SU-DHL-6 (cell line): ENCODE data around the gene ZCCHC24.

ENCODE experiments used
- H2AFZ ChIP-seq: fragments of 200-600 bp; sonication (generic); 2 replicates; pipeline ENCODE4 v1.6.1; 2014; ENCODE audit warnings: low read depth, mild to moderate bottlenecking, moderate library complexity, mixed read lengths, antibody characterized with exemption, low read length; ENCODE audit not compliant: severe bottlenecking
- H3F3A ChIP-seq: fragments of 200-600 bp; shearing (Covaris generic); 2 replicates; pipeline ENCODE4 v1.6.0; 2016; ENCODE audit warnings: antibody characterized with exemption, mild to moderate bottlenecking; ENCODE audit not compliant: insufficient read depth
- H3K27ac ChIP-seq: fragments of 200-600 bp; sonication (generic); 2 replicates; pipeline ENCODE4 v1.5.1; 2016; ENCODE audit warnings: low read depth, mild to moderate bottlenecking, low read length, moderate library complexity, mixed read lengths
- H3K27me3 ChIP-seq: fragments of 200-600 bp; sonication (generic), shearing (Covaris generic); 2 replicates; pipeline ENCODE4 v1.6.0; 2014; ENCODE audit warnings: mild to moderate bottlenecking, low read length
- H3K36me3 ChIP-seq: fragments of 200-600 bp; sonication (generic); 2 replicates; pipeline ENCODE4 v1.6.1; 2014; ENCODE audit warnings: mild to moderate bottlenecking, low read length, mixed read lengths
- H3K4me2 ChIP-seq: fragments of 300-600, 200-600 bp; shearing (Covaris generic), sonication (generic); 2 replicates; pipeline ENCODE4 v1.6.0; 2014; ENCODE audit warnings: low read length, low read depth, mild to moderate bottlenecking; ENCODE audit not compliant: poor library complexity, severe bottlenecking
- H3K4me3 ChIP-seq: fragments of 200-600 bp; sonication (generic); 2 replicates; pipeline ENCODE4 v1.5.1; 2014; ENCODE audit warnings: antibody characterized with exemption, low read length, mild to moderate bottlenecking, mixed read lengths; ENCODE audit not compliant: insufficient read depth, poor library complexity, severe bottlenecking
- H3K79me2 ChIP-seq: fragments of 200-600 bp; sonication (generic); 2 replicates; pipeline ENCODE4 v1.6.1; 2014; ENCODE audit warnings: mild to moderate bottlenecking, low read length, moderate library complexity; ENCODE audit not compliant: insufficient read depth
- H3K9ac ChIP-seq: fragments of 200-600 bp; sonication (generic); 2 replicates; pipeline ENCODE4 v1.7.0; 2014; ENCODE audit warnings: mild to moderate bottlenecking, low read length
- H3K9me2 ChIP-seq: fragments of 200-600 bp; sonication (generic); replicated peaks from 2 replicates; pipeline ENCODE4 v1.6.1; 2014; ENCODE audit warnings: low read length; ENCODE audit not compliant: insufficient read depth
- H3K9me3 ChIP-seq: fragments of 200-600 bp; sonication (generic); 2 replicates; pipeline ENCODE4 v1.6.1; 2014; ENCODE audit warnings: low read length, mixed read lengths; ENCODE audit not compliant: insufficient read depth
- H4K20me1 ChIP-seq: fragments of 200-600 bp; sonication (generic); 2 replicates; pipeline ENCODE4 v1.6.1; 2014; ENCODE audit warnings: low read depth, mild to moderate bottlenecking, antibody characterized with exemption, low read length, moderate library complexity, mixed read lengths
- CTCF ChIP-seq: fragments of 200-600 bp; sonication (generic); IDR thresholded peaks from one replicate; pipeline ENCODE4 v1.5.1; 2017; ENCODE audit warnings: antibody characterized with exemption, mild to moderate bottlenecking, low read length, moderate library complexity; ENCODE audit not compliant: insufficient read depth, poor library complexity, severe bottlenecking
- EZH2phosphoT487 ChIP-seq: fragments of 200-600 bp; sonication (generic), shearing (Covaris generic); conservative IDR thresholded peaks from 2 replicates; pipeline ENCODE4 v1.6.1; 2018; ENCODE audit warnings: mild to moderate bottlenecking, antibody characterized with exemption, low read length, moderate library complexity, mixed read lengths

ZCCHC24 gene

DNA sequence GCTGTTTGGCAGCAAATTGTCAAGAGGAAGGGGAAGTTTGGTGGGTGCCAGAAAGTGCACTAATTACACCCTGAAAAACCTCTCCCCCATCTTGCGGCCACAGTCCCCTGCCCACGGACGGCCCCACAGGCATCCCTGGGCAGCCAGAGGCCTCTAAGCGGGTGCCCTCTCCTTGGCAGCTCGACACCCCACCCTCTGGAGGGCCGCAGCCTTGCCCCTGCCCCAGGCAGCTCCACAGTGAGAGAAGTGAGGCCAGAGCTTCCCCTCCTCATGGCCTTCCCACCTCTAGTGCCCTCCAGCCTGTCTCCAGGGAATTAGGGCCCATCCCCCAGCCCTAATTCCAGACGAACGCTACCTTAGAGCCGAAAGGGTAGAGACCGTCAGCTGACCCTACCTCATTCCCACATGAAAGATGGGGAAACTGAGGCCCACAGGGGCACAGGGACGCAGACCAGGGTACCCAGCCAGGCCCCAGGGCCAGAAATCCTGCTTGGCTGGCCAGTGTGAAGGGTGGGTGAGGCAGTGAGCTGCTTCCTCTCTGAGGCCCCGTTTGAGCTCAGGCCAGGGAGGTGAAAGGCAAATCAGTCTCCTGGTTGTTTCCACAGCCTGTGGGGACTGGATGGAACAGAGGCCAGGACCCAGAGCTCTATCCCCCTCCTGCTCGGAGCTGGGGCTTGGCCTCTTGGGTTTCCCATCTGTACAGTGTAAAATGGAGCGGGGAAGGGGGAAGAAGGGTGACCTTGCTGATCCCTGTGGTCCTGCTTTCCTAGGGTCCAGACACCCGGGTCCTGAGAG, 10.0 kb downstream of the ZCCHC24 start:
- no peaks in the 10 kb centered on the region for H3K9me2 ChIP-seq
- no peaks in the 10 kb centered on the region for H3K79me2 ChIP-seq
- H4K20me1 ChIP-seq, result no peaks in the 10 kb centered on the region
- H3K27me3 ChIP-seq, result no peaks in the 10 kb centered on the region
- no peak overlapping the region for H3K27ac ChIP-seq
- H3K36me3 ChIP-seq, result no peaks in the 10 kb centered on the region
- H2AFZ ChIP-seq, result no peak overlapping the region
- H3K9ac ChIP-seq, result no peak overlapping the region
- H3K4me3 ChIP-seq, result no peak overlapping the region
- TF ChIP-seq CTCF, result no peak
- no peak for TF ChIP-seq EZH2phosphoT487
- no peak overlapping the region for H3K4me2 ChIP-seq
- H3K9me3 ChIP-seq, result no peaks in the 10 kb centered on the region
- no peaks in the 10 kb centered on the region for H3F3A ChIP-seq

GRCh38 chr10:79434821-79435251, 10.6 kb downstream of the ZCCHC24 start:
- Histone ChIP-seq H3K9me3 (no peaks in the 10 kb centered on the region), H3F3A (no peaks in the 10 kb centered on the region), H3K4me3 (no peak overlapping the region), H3K9me2 (no peaks in the 10 kb centered on the region), H3K27me3 (no peaks in the 10 kb centered on the region), H4K20me1 (no peaks in the 10 kb centered on the region), H3K4me2 (no peak overlapping the region), H3K79me2 (no peaks in the 10 kb centered on the region), H3K36me3 (no peaks in the 10 kb centered on the region), H2AFZ (no peak overlapping the region), H3K9ac (no peak overlapping the region), H3K27ac (no peak overlapping the region)
- TF ChIP-seq EZH2phosphoT487, result no peak
- no peak for TF ChIP-seq CTCF

- Histone ChIP-seq H3K4me3 (no peak overlapping the region), H3K9me2 (no peaks in the 10 kb centered on the region), H3F3A (no peaks in the 10 kb centered on the region), H3K9me3 (no peaks in the 10 kb centered on the region), H3K79me2 (no peaks in the 10 kb centered on the region), H3K36me3 (no peaks in the 10 kb centered on the region), H3K27ac (no peak overlapping the region), H3K27me3 (no peaks in the 10 kb centered on the region), H3K4me2 (no peak overlapping the region), H2AFZ (no peak overlapping the region), H3K9ac (no peak overlapping the region), H4K20me1 (no peaks in the 10 kb centered on the region)
- no peak for TF ChIP-seq EZH2phosphoT487
- TF ChIP-seq CTCF, result no peak
Observed at GRCh38 chr10:79434223-79434687, 11.2 kb downstream of the ZCCHC24 start.
